DOHH2 (cell line): Measurements from ENCODE around the gene PDE9A.

Experiments
- H3F3A ChIP-seq: fragments of 200-600 bp; sonication (generic), shearing (Covaris generic); 2 replicates; pipeline ENCODE4 v1.6.0; 2016; ENCODE audit warnings: antibody characterized with exemption, mild to moderate bottlenecking; ENCODE audit not compliant: control insufficient read depth, insufficient read depth
- H3K27ac ChIP-seq: fragments of 200-600 bp; sonication (generic); 2 replicates; pipeline ENCODE4 v1.5.1; 2014; ENCODE audit warnings: low read depth, mild to moderate bottlenecking, low read length, moderate library complexity
- H3K27me3 ChIP-seq: fragments of 200-600 bp; sonication (generic); 2 replicates; pipeline ENCODE4 v1.6.1; 2014; ENCODE audit warnings: mild to moderate bottlenecking, low read length, mixed read lengths; ENCODE audit not compliant: control insufficient read depth
- H3K36me3 ChIP-seq: fragments of 200-600 bp; sonication (generic); 2 replicates; pipeline ENCODE4 v1.6.1; 2014; ENCODE audit warnings: mild to moderate bottlenecking, low read length, moderate library complexity, mixed read lengths; ENCODE audit not compliant: control insufficient read depth
- H3K4me1 ChIP-seq: fragments of 200-600 bp; sonication (generic); 2 replicates; pipeline ENCODE4 v1.6.1; 2014; ENCODE audit warnings: mild to moderate bottlenecking, low read length, mixed read lengths; ENCODE audit not compliant: control insufficient read depth
- H3K4me2 ChIP-seq: fragments of 200-600 bp; sonication (generic); 2 replicates; pipeline ENCODE4 v1.6.0; 2014; ENCODE audit warnings: mild to moderate bottlenecking, low read length, moderate library complexity
- H3K4me3 ChIP-seq: fragments of 200-600 bp; sonication (generic); 2 replicates; pipeline ENCODE4 v1.5.1; 2014; ENCODE audit warnings: mild to moderate bottlenecking, low read length, mixed read lengths
- H3K79me2 ChIP-seq: fragments of 200-600 bp; sonication (generic); 2 replicates; pipeline ENCODE4 v1.6.1; 2014; ENCODE audit warnings: mild to moderate bottlenecking, low read length, mixed read lengths; ENCODE audit not compliant: control insufficient read depth
- H3K9me2 ChIP-seq: fragments of 200-600 bp; sonication (generic); replicated peaks from 2 replicates; pipeline ENCODE4 v1.6.1; 2014; ENCODE audit warnings: mild to moderate bottlenecking, low read length, mixed read lengths; ENCODE audit not compliant: control insufficient read depth
- H3K9me3 ChIP-seq: fragments of 200-600 bp; sonication (generic); 2 replicates; pipeline ENCODE4 v1.6.1; 2014; ENCODE audit warnings: antibody characterized with exemption, low read length, mixed read lengths; ENCODE audit not compliant: control insufficient read depth, insufficient read depth
- H4K20me1 ChIP-seq: fragments of 200-600 bp; sonication (generic); 2 replicates; pipeline ENCODE4 v1.6.0; 2014; ENCODE audit warnings: low read depth, mild to moderate bottlenecking, antibody characterized with exemption, low read length, moderate library complexity; ENCODE audit not compliant: control insufficient read depth, insufficient read depth
- CTCF ChIP-seq: fragments of 200-600 bp; sonication (generic); IDR thresholded peaks from one replicate; pipeline ENCODE4 v1.5.1; 2014; ENCODE audit warnings: antibody characterized with exemption, mild to moderate bottlenecking, low read depth, low read length; ENCODE audit not compliant: poor library complexity, severe bottlenecking
- EZH2phosphoT487 ChIP-seq: fragments of 200-600 bp; sonication (generic); IDR thresholded peaks from 2 replicates; pipeline ENCODE4 v1.6.1; 2017; ENCODE audit warnings: borderline replicate concordance, mild to moderate bottlenecking, antibody characterized with exemption, low read length, moderate library complexity, mixed read lengths

The PDE9A gene

GRCh38 chr21:42683371-42684108, 30.1 kb downstream of the PDE9A start:
- TF ChIP-seq EZH2phosphoT487 (no peak), CTCF (no peak)
- Histone ChIP-seq H3K27me3 (no peaks in the 10 kb centered on the region), H4K20me1 (0 out of 2 replicates have a peak, but pooled peaks cover 5% of the 10 kb centered on the region), H3K27ac (no peak overlapping the region), H3K79me2 (no peaks in the 10 kb centered on the region; the same call in 1 of the 2 replicates), H3F3A (no peaks in the 10 kb centered on the region), H3K9me3 (no peaks in the 10 kb centered on the region), H3K4me2 (no peak overlapping the region), H3K36me3 (no peaks in the 10 kb centered on the region), H3K4me1 (peaks cover 11% of the 10 kb centered on the region), H3K4me3 (no peak overlapping the region), H3K9me2 (no peaks in the 10 kb centered on the region)

- Histone ChIP-seq H3K36me3 (no peaks in the 10 kb centered on the region), H3F3A (no peaks in the 10 kb centered on the region), H3K9me3 (no peaks in the 10 kb centered on the region), H3K27ac (no peak overlapping the region), H3K4me1 (peaks cover 11% of the 10 kb centered on the region), H3K4me2 (no peak overlapping the region), H3K4me3 (no peak overlapping the region), H3K79me2 (no peaks in the 10 kb centered on the region; the same call in 1 of the 2 replicates), H3K9me2 (no peaks in the 10 kb centered on the region), H3K27me3 (no peaks in the 10 kb centered on the region), H4K20me1 (0 out of 2 replicates have a peak, but pooled peaks cover 5% of the 10 kb centered on the region)
- TF ChIP-seq CTCF (no peak), EZH2phosphoT487 (no peak)
These were observed 30.9 kb downstream of the PDE9A start for GRCh38 chr21:42684109-42684916.

DNA sequence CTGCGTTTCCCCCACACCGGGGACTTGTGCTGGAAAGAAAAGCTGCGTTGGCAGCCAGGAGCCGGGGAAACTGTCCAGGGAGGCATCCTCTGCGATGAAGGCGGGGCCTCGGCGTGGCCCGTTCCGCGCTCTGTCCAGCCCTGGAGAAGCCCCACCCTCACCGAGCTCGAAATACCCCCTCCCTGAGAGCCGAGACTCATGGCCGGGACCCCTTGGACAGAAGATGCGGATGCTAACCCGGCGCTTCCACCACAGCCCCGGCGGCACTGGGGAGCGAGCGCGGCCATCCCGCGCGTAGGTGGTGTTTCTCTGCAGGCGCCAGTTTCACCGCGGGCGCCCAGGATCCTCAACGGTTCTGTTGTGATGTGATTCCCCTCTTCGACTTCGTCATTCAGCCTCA, 31.6 kb downstream of the PDE9A start:
- H3K9me2 ChIP-seq: no peaks in the 10 kb centered on the region
- H3K4me3 ChIP-seq: no peak overlapping the region
- peaks cover 11% of the 10 kb centered on the region for H3K4me1 ChIP-seq
- no peak overlapping the region for H3K4me2 ChIP-seq
- H3K79me2 ChIP-seq: no peaks in the 10 kb centered on the region; the same call in 1 of the 2 replicates
- H3K36me3 ChIP-seq: no peaks in the 10 kb centered on the region
- no peaks in the 10 kb centered on the region for H3F3A ChIP-seq
- H3K27me3 ChIP-seq: no peaks in the 10 kb centered on the region
- 0 out of 2 replicates have a peak, but pooled peaks cover 5% of the 10 kb centered on the region for H4K20me1 ChIP-seq
- TF ChIP-seq CTCF (no peak), EZH2phosphoT487 (no peak)
- no peak overlapping the region for H3K27ac ChIP-seq
- no peaks in the 10 kb centered on the region for H3K9me3 ChIP-seq
